Astrocyte (in vitro differentiated cells and primary cell): Measurements from ENCODE around the gene SH2B2. TPM values are rescaled to one million over a fixed set of nuclear protein-coding genes. Genes with fewer than 3 reads are reported as not detected.

Experiments used
- DNase-seq: peaks from one replicate; pipeline ENCODE4 v3.0.0-alpha.2; 2010; ENCODE audit warnings: low read depth
- FAIRE-seq: peaks from 2 replicates; lab custom pipeline; 2011; peaks lifted over from hg19 to GRCh38; lab: Jason Lieb, UNC
- H2AFZ ChIP-seq: 2 replicates; pipeline ENCODE4 v1.6.0; 2012; ENCODE audit warnings: low read depth, low read length, inconsistent platforms
- H3K27ac ChIP-seq: 2 replicates; pipeline ENCODE4 v1.5.1; 2011; ENCODE audit warnings: low read depth, low read length, inconsistent platforms
- H3K27me3 ChIP-seq: 2 replicates; pipeline ENCODE4 v1.6.0; 2011; ENCODE audit warnings: low read length, inconsistent platforms; ENCODE audit not compliant: insufficient read depth
- H3K36me3 ChIP-seq: 2 replicates; pipeline ENCODE4 v1.5.1; 2011; ENCODE audit warnings: low read length, inconsistent platforms; ENCODE audit not compliant: insufficient read depth
- H3K4me1 ChIP-seq: 2 replicates; pipeline ENCODE4 v1.5.1; 2011; ENCODE audit warnings: low read length, inconsistent platforms; ENCODE audit not compliant: insufficient read depth
- H3K4me2 ChIP-seq: 2 replicates; pipeline ENCODE4 v1.6.0; 2012; ENCODE audit warnings: low read length, inconsistent platforms
- H3K4me3 ChIP-seq: 2 replicates; pipeline ENCODE4 v1.5.1; 2011; ENCODE audit warnings: low read depth, mild to moderate bottlenecking, low read length, inconsistent platforms; ENCODE audit not compliant: insufficient read depth
- H3K79me2 ChIP-seq: 2 replicates; pipeline ENCODE4 v1.6.0; 2012; ENCODE audit warnings: mild to moderate bottlenecking, low read length, inconsistent platforms; ENCODE audit not compliant: insufficient read depth
- H3K9ac ChIP-seq: 2 replicates; pipeline ENCODE4 v1.6.0; 2012; ENCODE audit warnings: mild to moderate bottlenecking, low read length, inconsistent platforms
- H3K9me3 ChIP-seq: 2 replicates; pipeline ENCODE4 v1.5.1; 2012; ENCODE audit warnings: low read depth, mild to moderate bottlenecking, low read length, inconsistent platforms; ENCODE audit not compliant: insufficient read depth
- H4K20me1 ChIP-seq: 2 replicates; pipeline ENCODE4 v1.6.0; 2012; ENCODE audit warnings: low read length, inconsistent platforms; ENCODE audit not compliant: insufficient read depth
- H3K27ac Mint-ChIP-seq: one replicate; pipeline ENCODE4 v1.8.0; 2021; ENCODE audit warnings: mild to moderate bottlenecking, mixed read lengths; ENCODE audit not compliant: unreplicated experiment
- H3K27me3 Mint-ChIP-seq: one replicate; pipeline ENCODE4 v1.8.0; 2021; ENCODE audit warnings: low read depth, mixed read lengths; ENCODE audit not compliant: unreplicated experiment
- H3K36me3 Mint-ChIP-seq: one replicate; pipeline ENCODE4 v1.8.0; 2021; ENCODE audit warnings: low read depth, mixed read lengths; ENCODE audit not compliant: unreplicated experiment
- H3K4me1 Mint-ChIP-seq: one replicate; pipeline ENCODE4 v1.8.0; 2021; ENCODE audit warnings: low read depth, mixed read lengths; ENCODE audit not compliant: unreplicated experiment
- H3K4me3 Mint-ChIP-seq: one replicate; pipeline ENCODE4 v1.8.0; 2021; ENCODE audit warnings: mild to moderate bottlenecking, moderate library complexity, mixed read lengths; ENCODE audit not compliant: unreplicated experiment
- H3K9me3 Mint-ChIP-seq: one replicate; pipeline ENCODE4 v1.8.0; 2021; ENCODE audit warnings: mild to moderate bottlenecking, mixed read lengths; ENCODE audit not compliant: unreplicated experiment
- EZH2 ChIP-seq: IDR thresholded peaks from 2 replicates; pipeline ENCODE4 v1.6.1; 2012; ENCODE audit warnings: mild to moderate bottlenecking, low read length, inconsistent platforms; ENCODE audit not compliant: insufficient read depth
- total RNA-seq: library from RNA; stranded (reverse); gene quantifications from 2 replicates; pipeline ENCODE4 v1.2.1, GENCODE V29; 2021
- TF ChIP-seq, protein P1 (sequence below): IDR thresholded peaks from 2 replicates; pipeline ENCODE4 v1.5.1; 2011; ENCODE audit warnings: low read depth, mild to moderate bottlenecking, inconsistent platforms, low read length, moderate library complexity; ENCODE audit not compliant: insufficient read depth

The SH2B2 gene
- total RNA-seq, 1 donor from 2014 or later, result 5.6 TPM

GRCh38 chr7:102304668-102305067 lies 18.0 kb downstream of the SH2B2 start:
- no peak overlapping the region for H3K27ac ChIP-seq
- peaks cover 5% of the 10 kb centered on the region for H3K27me3 ChIP-seq
- no peaks in the 10 kb centered on the region for H3K9me3 ChIP-seq
- no peaks in the 10 kb centered on the region for H3K36me3 ChIP-seq
- DNase-seq, result no peak
- no peak overlapping the region for H3K4me2 ChIP-seq
- Mint-ChIP-seq H3K4me3 (no peak overlapping the region), H3K9me3 (no peaks in the 10 kb centered on the region), H3K27me3 (peaks cover 7% of the 10 kb centered on the region), H3K36me3 (no peaks in the 10 kb centered on the region), H3K4me1 (peaks cover 2% of the 10 kb centered on the region), H3K27ac (no peak overlapping the region)
- H3K4me1 ChIP-seq, result peaks cover 13% of the 10 kb centered on the region
- H3K4me3 ChIP-seq, result no peak overlapping the region
- FAIRE-seq, result no peak
- no peak overlapping the region for H2AFZ ChIP-seq
- H3K79me2 ChIP-seq, result no peaks in the 10 kb centered on the region
- TF ChIP-seq, protein P1, sequence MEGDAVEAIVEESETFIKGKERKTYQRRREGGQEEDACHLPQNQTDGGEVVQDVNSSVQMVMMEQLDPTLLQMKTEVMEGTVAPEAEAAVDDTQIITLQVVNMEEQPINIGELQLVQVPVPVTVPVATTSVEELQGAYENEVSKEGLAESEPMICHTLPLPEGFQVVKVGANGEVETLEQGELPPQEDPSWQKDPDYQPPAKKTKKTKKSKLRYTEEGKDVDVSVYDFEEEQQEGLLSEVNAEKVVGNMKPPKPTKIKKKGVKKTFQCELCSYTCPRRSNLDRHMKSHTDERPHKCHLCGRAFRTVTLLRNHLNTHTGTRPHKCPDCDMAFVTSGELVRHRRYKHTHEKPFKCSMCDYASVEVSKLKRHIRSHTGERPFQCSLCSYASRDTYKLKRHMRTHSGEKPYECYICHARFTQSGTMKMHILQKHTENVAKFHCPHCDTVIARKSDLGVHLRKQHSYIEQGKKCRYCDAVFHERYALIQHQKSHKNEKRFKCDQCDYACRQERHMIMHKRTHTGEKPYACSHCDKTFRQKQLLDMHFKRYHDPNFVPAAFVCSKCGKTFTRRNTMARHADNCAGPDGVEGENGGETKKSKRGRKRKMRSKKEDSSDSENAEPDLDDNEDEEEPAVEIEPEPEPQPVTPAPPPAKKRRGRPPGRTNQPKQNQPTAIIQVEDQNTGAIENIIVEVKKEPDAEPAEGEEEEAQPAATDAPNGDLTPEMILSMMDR, result no peak
- TF ChIP-seq EZH2, result no peak
- H4K20me1 ChIP-seq, result no peaks in the 10 kb centered on the region
- H3K9ac ChIP-seq, result no peak overlapping the region

DNA sequence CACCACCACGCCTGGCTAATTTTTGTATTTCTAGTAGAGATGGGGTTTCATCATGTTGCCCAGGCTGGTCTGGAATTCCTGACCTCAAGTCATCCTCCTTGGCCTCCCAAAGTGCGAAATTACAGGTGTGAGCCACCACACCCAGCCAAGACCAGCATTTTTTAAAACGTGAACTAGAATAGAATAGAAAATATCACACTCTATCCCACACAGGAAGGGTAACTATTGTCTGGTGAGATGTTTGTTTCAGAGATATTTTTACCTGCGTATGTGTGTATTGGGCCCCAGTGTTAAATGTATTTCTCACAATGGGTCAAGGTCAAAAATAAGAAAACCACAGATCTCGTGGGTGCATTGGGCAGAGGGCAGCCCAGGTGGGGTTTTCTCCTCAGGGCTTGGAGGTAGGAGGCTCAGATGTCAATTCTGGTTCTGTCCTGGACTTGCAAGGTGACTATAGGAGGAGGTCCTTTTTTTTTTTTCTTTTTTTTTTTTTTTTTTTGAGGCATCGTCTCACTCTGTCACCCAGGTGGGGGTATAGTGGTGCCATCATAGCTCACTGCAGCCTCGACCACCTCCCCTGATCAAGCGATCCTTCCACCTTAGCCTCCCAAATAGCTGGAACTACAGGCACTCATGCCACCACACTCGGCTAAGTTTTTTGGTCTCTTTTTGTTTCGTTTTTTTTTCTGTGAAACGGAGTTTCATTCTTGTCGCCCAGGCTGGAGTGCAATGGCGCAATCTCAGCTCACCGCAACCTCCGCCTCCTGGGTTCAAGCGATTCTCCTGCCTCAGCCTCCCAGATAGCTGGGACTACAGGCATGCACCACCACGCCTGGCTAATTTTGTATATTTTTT lies 19.0 kb downstream of the SH2B2 start:
- Histone ChIP-seq H3K4me2 (no peak overlapping the region), H3K4me3 (no peak overlapping the region), H4K20me1 (no peaks in the 10 kb centered on the region), H3K36me3 (no peaks in the 10 kb centered on the region), H3K9me3 (no peaks in the 10 kb centered on the region), H3K27me3 (peaks cover 2% of the 10 kb centered on the region), H3K79me2 (no peaks in the 10 kb centered on the region), H3K27ac (no peak overlapping the region), H3K9ac (no peak overlapping the region), H2AFZ (no peak overlapping the region), H3K4me1 (peaks cover 13% of the 10 kb centered on the region)
- no peak overlapping the region for H3K27ac Mint-ChIP-seq
- H3K36me3 Mint-ChIP-seq, result no peaks in the 10 kb centered on the region
- no peak overlapping the region for H3K4me3 Mint-ChIP-seq
- no peaks in the 10 kb centered on the region for H3K9me3 Mint-ChIP-seq
- FAIRE-seq (no peak), DNase-seq (no peak)
- peaks cover 2% of the 10 kb centered on the region for H3K4me1 Mint-ChIP-seq
- H3K27me3 Mint-ChIP-seq, result peaks cover 5% of the 10 kb centered on the region
- no peak for TF ChIP-seq EZH2
- TF ChIP-seq, protein P1, result no peak
